Vagina (tissue), 2 donors: Measurements from ENCODE around the gene OTULINL. TPM values are rescaled to one million over a fixed set of nuclear protein-coding genes. Genes with fewer than 3 reads are reported as not detected.

Experiments
- DNase-seq, 2 donors: peaks; one replicate each; pipeline ENCODE4 v3.0.0-alpha.2; 2017; ENCODE audit errors: extremely low spot score in 2 of 2
- H3K27ac ChIP-seq: fragments of 200-600 bp; sonication (generic); one replicate; pipeline ENCODE4 v1.5.1; 2019
- H3K27me3 ChIP-seq: fragments of 200-600 bp; sonication (generic); one replicate; pipeline ENCODE4 v1.5.1; 2019
- H3K36me3 ChIP-seq, 2 donors: fragments of 200-600 bp; sonication (generic); one replicate each; pipeline ENCODE4 v1.5.1; 2017 to 2019
- H3K4me1 ChIP-seq: fragments of 200-600 bp; sonication (generic); one replicate; pipeline ENCODE4 v1.5.1; 2019
- H3K4me3 ChIP-seq, 2 donors: fragments of 200-600 bp; sonication (generic); 1 replicate in 1 of 2; 2 replicates in 1 of 2; pipeline ENCODE4 v1.5.1; 2016 to 2019
- H3K9me3 ChIP-seq: fragments of 200-600 bp; sonication (generic); one replicate; pipeline ENCODE4 v1.5.1; 2019
- CTCF ChIP-seq, 3 experiments: fragments of 450-650 bp in 2 of 3; fragments of 200-600 bp in 1 of 3; sonication (generic) in 1 of 3; IDR thresholded peaks; one replicate each; pipeline ENCODE4 v1.5.1; 2017 to 2019; ENCODE audit warnings: antibody characterized with exemption in 3 of 3, mild to moderate bottlenecking in 2 of 3, moderate library complexity in 2 of 3
- POLR2A ChIP-seq, 2 donors: fragments of 450-650 bp; IDR thresholded peaks; one replicate each; pipeline ENCODE4 v1.6.1; 2017; ENCODE audit warnings: antibody characterized with exemption in 2 of 2, mild to moderate bottlenecking in 2 of 2, moderate library complexity in 2 of 2
- POLR2AphosphoS5 ChIP-seq, 2 donors: sonication (generic); formaldehyde crosslinking; IDR thresholded peaks; one replicate each; pipeline ENCODE4 v1.9.0; 2017; ENCODE audit warnings: antibody characterized with exemption in 2 of 2, mild to moderate bottlenecking in 2 of 2, low read depth in 1 of 2; ENCODE audit not compliant: insufficient read depth in 1 of 2
- intact Hi-C: fragments of 100-400 bp; cut with DNase I; formaldehyde crosslinking; loops from one replicate; pipeline ENCODE4 v1.15.1; 2023
- total RNA-seq: library from RNA; depleted of rRNA; stranded (reverse); fragments of >200 nt; gene quantifications from one replicate; pipeline ENCODE4 v1.2.3, GENCODE V29; 2016

Gene OTULINL
- total RNA-seq, 1 donor from 2014 or later, result 8.8 TPM

- Histone ChIP-seq H3K36me3 (no peaks in the 10 kb centered on the region), H3K27ac (no peak overlapping the region), H3K4me1 (peaks cover 24% of the 10 kb centered on the region), H3K27me3 (no peaks in the 10 kb centered on the region), H3K4me3 (no peak overlapping the region), H3K9me3 (no peaks in the 10 kb centered on the region)
- DNase-seq, result no peak
- TF ChIP-seq POLR2A (IDR thresholded peaks at IDR 0.05) (no peak), POLR2AphosphoS5 (IDR thresholded peaks at IDR 0.05; ENCODE audit: insufficient read depth in 1 of 2, low read depth in 1 of 2) (peak in 1 of 2 donors; percentile 1)
- intact Hi-C loops, result no loop called here
Measured at GRCh38 chr5:14579731-14580397, 1.7 kb upstream of the OTULINL start.

DNA sequence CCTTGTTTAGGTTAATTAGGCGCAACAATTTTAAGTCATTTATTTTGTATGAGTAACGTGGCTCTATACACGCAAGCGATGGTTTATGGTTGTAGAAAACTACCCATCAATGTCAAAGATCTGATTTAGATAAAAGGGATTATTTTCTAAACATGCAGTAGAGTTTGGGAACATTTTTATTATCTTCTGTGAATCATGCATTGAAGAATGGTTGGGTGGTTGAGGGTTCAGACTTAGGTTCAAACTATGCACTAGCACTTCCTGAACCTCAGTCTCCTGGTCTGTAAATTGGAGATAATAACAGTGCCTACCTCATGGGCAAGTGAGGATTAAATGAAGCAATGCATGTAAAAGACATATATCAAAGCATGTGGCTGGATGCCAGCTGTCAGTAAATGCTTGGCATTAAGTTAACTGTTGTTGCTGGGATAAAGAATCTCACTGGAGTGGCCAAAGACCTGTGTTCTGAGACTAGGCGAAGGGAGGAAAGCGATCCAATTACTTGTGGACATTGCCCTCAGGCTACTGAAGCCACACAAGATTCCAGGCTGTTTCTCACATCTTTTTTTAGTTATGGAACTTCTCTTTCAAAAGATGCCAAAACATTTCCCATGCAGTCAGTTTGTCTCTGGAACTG lies 1.1 kb upstream of the OTULINL start:
- no peak for TF ChIP-seq POLR2A (IDR thresholded peaks at IDR 0.05)
- no peak for TF ChIP-seq CTCF (IDR thresholded peaks at IDR 0.05)
- no peak for TF ChIP-seq POLR2AphosphoS5 (IDR thresholded peaks at IDR 0.05; ENCODE audit: insufficient read depth in 1 of 2, low read depth in 1 of 2)
- intact Hi-C loops, result no loop called here
- no peak overlapping the region for H3K4me3 ChIP-seq
- H3K9me3 ChIP-seq, result no peaks in the 10 kb centered on the region
- no peak for DNase-seq
- H3K4me1 ChIP-seq, result peaks cover 24% of the 10 kb centered on the region
- peak overlapping the region; percentile 6 for H3K27ac ChIP-seq
- no peaks in the 10 kb centered on the region for H3K36me3 ChIP-seq
- H3K27me3 ChIP-seq, result no peaks in the 10 kb centered on the region

GRCh38 chr5:14581891-14582796 lies 552 bp downstream of the OTULINL start:
- H3K36me3 ChIP-seq, result no peaks in the 10 kb centered on the region
- no peaks in the 10 kb centered on the region for H3K27me3 ChIP-seq
- peaks cover 24% of the 10 kb centered on the region for H3K4me1 ChIP-seq
- H3K9me3 ChIP-seq, result no peaks in the 10 kb centered on the region
- TF ChIP-seq CTCF (IDR thresholded peaks at IDR 0.05) (peak in 1 of 3 experiments; percentile 11), POLR2AphosphoS5 (IDR thresholded peaks at IDR 0.05; ENCODE audit: insufficient read depth in 1 of 2, low read depth in 1 of 2) (peak in 1 of 2 donors; percentile 30), POLR2A (IDR thresholded peaks at IDR 0.05) (no peak)
- peak overlapping the region; percentile 76 to 95 for H3K4me3 ChIP-seq
- intact Hi-C loops, result no loop called here
- DNase-seq, result no peak
- H3K27ac ChIP-seq, result peak overlapping the region; percentile 55

DNA sequence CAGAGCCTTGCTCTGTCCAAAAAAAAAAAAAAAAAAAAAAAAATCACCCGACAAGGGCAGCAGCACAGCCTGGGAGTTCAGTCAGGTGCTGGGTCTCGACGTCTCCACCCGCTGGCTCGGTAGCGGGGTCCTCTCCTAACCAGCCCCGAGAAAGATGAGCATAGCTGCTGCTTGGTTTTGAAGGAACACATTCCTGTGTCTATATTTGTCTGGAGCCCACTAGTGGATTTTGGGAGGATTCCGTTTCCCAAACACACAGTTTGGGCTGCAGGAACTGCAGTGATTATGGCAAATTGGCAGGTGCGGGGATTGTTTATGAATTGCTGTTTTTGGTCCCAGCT lies 1.2 kb downstream of the OTULINL start:
- no peak for DNase-seq
- intact Hi-C loops, result no loop called here
- H3K36me3 ChIP-seq, result no peaks in the 10 kb centered on the region
- H3K4me3 ChIP-seq, result peak overlapping the region; percentile 76 to 95
- H3K27ac ChIP-seq, result peak overlapping the region; percentile 55
- TF ChIP-seq POLR2AphosphoS5 (IDR thresholded peaks at IDR 0.05; ENCODE audit: insufficient read depth in 1 of 2, low read depth in 1 of 2) (no peak), POLR2A (IDR thresholded peaks at IDR 0.05) (no peak), CTCF (IDR thresholded peaks at IDR 0.05) (no peak)
- no peaks in the 10 kb centered on the region for H3K27me3 ChIP-seq
- H3K4me1 ChIP-seq, result peaks cover 24% of the 10 kb centered on the region
- no peaks in the 10 kb centered on the region for H3K9me3 ChIP-seq

- TF ChIP-seq POLR2A (IDR thresholded peaks at IDR 0.05) (no peak), POLR2AphosphoS5 (IDR thresholded peaks at IDR 0.05; ENCODE audit: insufficient read depth in 1 of 2, low read depth in 1 of 2) (no peak), CTCF (IDR thresholded peaks at IDR 0.05) (no peak)
- H3K4me1 ChIP-seq, result peaks cover 24% of the 10 kb centered on the region
- no peaks in the 10 kb centered on the region for H3K9me3 ChIP-seq
- no peak overlapping the region for H3K4me3 ChIP-seq
- no peak for DNase-seq
- no peak overlapping the region for H3K27ac ChIP-seq
- no peaks in the 10 kb centered on the region for H3K36me3 ChIP-seq
- intact Hi-C loops, result no loop called here
- H3K27me3 ChIP-seq, result no peaks in the 10 kb centered on the region
Measured at GRCh38 chr5:14584848-14585247, 3.3 kb downstream of the OTULINL start.
